Activated CD8-positive, alpha-beta T cell treated with anti-CD3 and anti-CD28 coated beads for 36 hours (primary cell): ENCODE measurements around the gene TMEM63A. TPM values are rescaled to one million over a fixed set of nuclear protein-coding genes. Genes with fewer than 3 reads are reported as not detected.

Source experiments
- ATAC-seq: fragments of 200-7000 bp; cut with Tn5 transposase; one replicate; pipeline ENCODE4 v1.10.0; 2021; ENCODE audit warnings: mild to moderate bottlenecking, moderate library complexity
- CTCF ChIA-PET: fragments of 350-600 bp; sonication (Branson Sonifier 250); formaldehyde crosslinking; loops from one replicate; lab custom pipeline; 2021; ENCODE audit warnings: antibody characterized with exemption; lab: Charles Lee
- POLR2A ChIA-PET: fragments of 350-600 bp; sonication (Branson Sonifier 250); formaldehyde crosslinking; loops from one replicate; lab custom pipeline; 2021; ENCODE audit warnings: antibody characterized with exemption; lab: Charles Lee
- DNase-seq: peaks from one replicate; pipeline ENCODE4 v3.0.0-alpha.2; 2020
- H3K27ac Mint-ChIP-seq: one replicate; pipeline ENCODE4 v1.8.0; 2021; ENCODE audit warnings: mild to moderate bottlenecking, mixed read lengths
- H3K27me3 Mint-ChIP-seq: one replicate; pipeline ENCODE4 v1.8.0; 2021; ENCODE audit warnings: mixed read lengths
- H3K36me3 Mint-ChIP-seq: one replicate; pipeline ENCODE4 v1.8.0; 2021; ENCODE audit warnings: low read depth, mixed read lengths
- H3K4me1 Mint-ChIP-seq: one replicate; pipeline ENCODE4 v1.8.0; 2021; ENCODE audit warnings: low read depth, mixed read lengths
- H3K4me3 Mint-ChIP-seq: one replicate; pipeline ENCODE4 v1.8.0; 2021; ENCODE audit warnings: mild to moderate bottlenecking, moderate library complexity, mixed read lengths
- H3K9me3 Mint-ChIP-seq: one replicate; pipeline ENCODE4 v1.8.0; 2021; ENCODE audit warnings: mixed read lengths
- CTCF ChIP-seq: fragments of 200-600 bp; IDR thresholded peaks from one replicate; pipeline ENCODE4 v1.8.0; 2022; ENCODE audit warnings: antibody characterized with exemption, mild to moderate bottlenecking
- intact Hi-C: fragments of 100-400 bp; cut with micrococcal nuclease; formaldehyde crosslinking; loops from one replicate; pipeline ENCODE4 v1.10.0; 2022
- total RNA-seq, 2 experiments: library from RNA; stranded (reverse); gene quantifications; one replicate each; pipeline ENCODE4 v1.2.3, GENCODE V29; 2021

Gene TMEM63A
- total RNA-seq, 2 experiments from 2014 or later: 51.4 to 54.6 TPM

DNA sequence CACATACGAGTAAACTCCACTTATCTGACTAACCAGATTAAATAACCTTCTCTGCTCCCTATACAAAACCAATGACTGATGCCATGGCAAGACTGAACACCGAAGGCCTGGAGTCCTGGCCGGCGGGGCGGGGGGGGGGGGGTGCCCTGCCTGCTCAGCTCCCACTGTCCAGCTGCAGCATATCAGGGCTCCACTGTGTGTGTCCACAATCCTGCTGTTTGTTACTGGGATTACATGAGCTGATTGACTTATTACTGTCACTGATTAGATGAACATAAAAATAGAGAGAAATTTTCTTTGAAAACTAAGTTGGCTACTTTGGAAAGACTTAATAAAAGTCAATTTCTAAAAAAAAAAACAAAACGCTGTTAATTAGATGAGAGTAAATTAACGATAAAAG is 24.9 kb downstream of the TMEM63A start:
- no peaks in the 10 kb centered on the region for H3K9me3 Mint-ChIP-seq
- DNase-seq: no peak
- no peaks in the 10 kb centered on the region for H3K27me3 Mint-ChIP-seq
- no peak for ATAC-seq
- CTCF ChIA-PET: interaction anchor here (1.5 to 2.0 kb wide), 2 partner anchors 9 to 54 kb away, joined by 4 to 5 read pairs; no protein-coding TSS in a partner anchor
- H3K36me3 Mint-ChIP-seq: peaks cover 37% of the 10 kb centered on the region
- H3K4me3 Mint-ChIP-seq: no peak overlapping the region
- peaks cover 15% of the 10 kb centered on the region for H3K4me1 Mint-ChIP-seq
- H3K27ac Mint-ChIP-seq: no peak overlapping the region
- no peak for TF ChIP-seq CTCF
- POLR2A ChIA-PET: no interaction called here
- intact Hi-C loops: no loop called here

- no peaks in the 10 kb centered on the region for H3K27me3 Mint-ChIP-seq
- intact Hi-C loops: no loop called here
- H3K4me1 Mint-ChIP-seq: peaks cover 26% of the 10 kb centered on the region
- ATAC-seq (no peak), DNase-seq (no peak)
- H3K4me3 Mint-ChIP-seq: no peak overlapping the region
- H3K36me3 Mint-ChIP-seq: peaks cover 39% of the 10 kb centered on the region
- POLR2A ChIA-PET: interaction anchor here (0.6 to 1.3 kb wide), 2 partner anchors 11 to 26 kb away, joined by 3 to 4 read pairs; no protein-coding TSS in a partner anchor
- peak overlapping the region; percentile 71 for H3K27ac Mint-ChIP-seq
- no peak for TF ChIP-seq CTCF
- H3K9me3 Mint-ChIP-seq: no peaks in the 10 kb centered on the region
- CTCF ChIA-PET: interaction anchor here (1.5 to 2.0 kb wide), 3 partner anchors 10 to 381 kb away, joined by 5 to 6 read pairs (median 5); no protein-coding TSS in a partner anchor
Observed at GRCh38 chr1:225855503-225856300, 26.5 kb downstream of the TMEM63A start.

GRCh38 chr1:225853441-225853840 is 28.7 kb downstream of the TMEM63A start:
- ChIA-PET POLR2A (interaction anchor here (1.2 kb wide), 1 partner anchor 29 kb away, joined by 3 read pairs; the partner anchor contains the start of gene TMEM63A), CTCF (interaction anchor here (1.3 kb wide), 1 partner anchor 58 kb away, joined by 4 read pairs; no protein-coding TSS in a partner anchor)
- ATAC-seq: no peak
- H3K9me3 Mint-ChIP-seq: no peaks in the 10 kb centered on the region
- intact Hi-C loops: no loop called here
- no peaks in the 10 kb centered on the region for H3K27me3 Mint-ChIP-seq
- H3K4me3 Mint-ChIP-seq: no peak overlapping the region
- H3K4me1 Mint-ChIP-seq: peaks cover 44% of the 10 kb centered on the region
- no peak for DNase-seq
- no peak overlapping the region for H3K27ac Mint-ChIP-seq
- no peak for TF ChIP-seq CTCF
- H3K36me3 Mint-ChIP-seq: peaks cover 50% of the 10 kb centered on the region

DNA sequence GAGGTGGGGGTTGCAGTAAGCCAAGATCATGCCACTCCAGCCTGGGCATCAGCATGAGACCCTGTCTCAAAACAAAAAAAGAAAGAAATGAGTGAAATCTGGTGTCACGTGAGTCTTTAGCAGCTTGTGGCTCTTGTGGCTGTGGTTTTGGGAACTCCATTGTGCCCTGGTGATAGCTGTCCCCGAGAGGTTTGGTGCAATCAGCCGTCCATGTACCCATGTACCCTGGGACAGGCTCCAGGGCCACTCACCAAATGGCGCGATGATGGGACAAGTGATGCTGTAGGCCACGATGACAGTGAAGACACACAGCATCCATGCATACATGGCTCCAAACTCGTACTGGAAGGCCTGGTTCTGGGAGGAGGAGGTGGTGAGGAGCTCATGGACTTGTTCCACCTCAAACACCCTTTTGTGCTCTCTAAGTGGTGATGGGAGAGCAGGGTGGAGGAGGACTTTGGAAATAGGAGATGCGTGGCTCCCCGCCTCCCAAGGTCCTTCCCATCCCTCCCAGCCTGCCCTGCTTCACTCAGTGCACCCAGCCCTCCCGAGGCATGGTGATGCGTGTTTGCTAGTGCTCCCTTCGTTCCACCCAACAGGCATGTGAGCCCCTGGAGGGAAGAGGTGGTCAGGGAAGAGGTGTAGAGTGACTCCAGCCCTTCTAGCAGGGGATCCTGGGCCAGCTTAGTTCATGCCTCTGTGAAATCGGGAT is 29.6 kb downstream of the TMEM63A start:
- H3K27ac Mint-ChIP-seq: peak overlapping the region; percentile 72
- ATAC-seq: no peak
- ChIA-PET POLR2A (interaction anchor here (1.0 to 2.6 kb wide), 5 partner anchors 9 to 42 kb away, joined by 3 to 8 read pairs (median 3); partner anchors contain the start of genes EPHX1 and TMEM63A), CTCF (interaction anchor here (1.3 kb wide), 1 partner anchor 59 kb away, joined by 4 read pairs; no protein-coding TSS in a partner anchor)
- peaks cover 48% of the 10 kb centered on the region for H3K36me3 Mint-ChIP-seq
- DNase-seq: no peak
- H3K9me3 Mint-ChIP-seq: no peaks in the 10 kb centered on the region
- intact Hi-C loops: no loop called here
- no peak for TF ChIP-seq CTCF
- H3K4me3 Mint-ChIP-seq: no peak overlapping the region
- H3K4me1 Mint-ChIP-seq: peaks cover 53% of the 10 kb centered on the region
- no peaks in the 10 kb centered on the region for H3K27me3 Mint-ChIP-seq
